GM12878 (cell line): ENCODE results near the gene BAG3. TPM values are rescaled to one million over a fixed set of nuclear protein-coding genes. Genes with fewer than 3 reads are reported as not detected.

Source experiments
- ATAC-seq: fragments of 200-7000 bp; cut with Tn5 transposase; 3 replicates; pipeline ENCODE4 v1.9.1; 2020; ENCODE audit warnings: mild to moderate bottlenecking, moderate library complexity
- BruUV-seq: library from RNA; stranded (reverse); fragments of 400-500 nt; replicated peaks from 2 replicates; lab custom pipeline; 2021; lab: Mats Ljungman, UMichigan
- CTCF ChIA-PET: fragments of 300-600 bp; sonication (Branson Sonifier 250); formaldehyde crosslinking; extraction: SDS; loops from one replicate; lab custom pipeline; 2021; ENCODE audit warnings: inconsistent platforms; lab: Yijun Ruan, JAX
- POLR2A ChIA-PET: fragments of 350-600 bp; formaldehyde crosslinking; extraction: SDS; loops from one replicate; lab custom pipeline; 2021; ENCODE audit warnings: inconsistent platforms; lab: Charles Lee
- RAD21 ChIA-PET: fragments of 300-600 bp; sonication (Branson Sonifier 250); formaldehyde crosslinking; loops from one replicate; lab custom pipeline; 2023; ENCODE audit warnings: antibody characterized with exemption; ENCODE audit not compliant: unreplicated experiment; lab: Charles Lee
- SMC1A ChIA-PET: fragments of 300-600 bp; sonication (Branson Sonifier 250); formaldehyde crosslinking; loops from one replicate; lab custom pipeline; 2023; ENCODE audit not compliant: unreplicated experiment, uncharacterized antibody; lab: Charles Lee
- DNase-seq: peaks from one replicate; pipeline ENCODE4 v3.0.0-alpha.2; 2011; ENCODE audit warnings: low read depth, low spot score
- FAIRE-seq: peaks from 3 replicates; lab custom pipeline; 2011; peaks lifted over from hg19 to GRCh38; lab: Jason Lieb, UNC
- H2AFZ ChIP-seq: 2 replicates; pipeline ENCODE4 v1.6.0; 2011; ENCODE audit warnings: low read depth, low read length, control low read depth; ENCODE audit not compliant: control insufficient read depth
- H3K27ac ChIP-seq: 2 replicates; pipeline ENCODE4 v1.5.1; 2011; ENCODE audit warnings: control low read depth; ENCODE audit not compliant: control insufficient read depth, insufficient read depth
- H3K27me3 ChIP-seq, 2 experiments: replicated peaks in 1 of 2; 2 replicates each; pipeline versions ENCODE4 v1.6.0 to v1.6.1; 2011; ENCODE audit warnings: low read length in 1 of 2; ENCODE audit not compliant: control insufficient read depth in 2 of 2, insufficient read depth in 2 of 2
- H3K36me3 ChIP-seq, 2 experiments: 2 replicates each; pipeline ENCODE4 v1.5.1; 2011; ENCODE audit warnings: low read length in 1 of 2; ENCODE audit not compliant: control insufficient read depth in 2 of 2, insufficient read depth in 2 of 2
- H3K4me1 ChIP-seq: 2 replicates; pipeline ENCODE4 v1.6.1; 2011; ENCODE audit warnings: mild to moderate bottlenecking, low read length, moderate library complexity, mixed read lengths; ENCODE audit not compliant: control insufficient read depth, insufficient read depth
- H3K4me2 ChIP-seq: 2 replicates; pipeline ENCODE4 v1.6.0; 2011; ENCODE audit warnings: control low read depth; ENCODE audit not compliant: control insufficient read depth, insufficient read depth
- H3K4me3 ChIP-seq: fragments of 200-600 bp; sonication (generic); 2 replicates; pipeline ENCODE4 v1.5.1; 2016
- H3K79me2 ChIP-seq: 2 replicates; pipeline ENCODE4 v1.6.0; 2011; ENCODE audit warnings: low read length; ENCODE audit not compliant: control insufficient read depth, insufficient read depth
- H3K9ac ChIP-seq: 2 replicates; pipeline ENCODE4 v1.8.0; 2011; ENCODE audit warnings: low read length, control low read depth, mixed read lengths; ENCODE audit not compliant: control insufficient read depth, insufficient read depth
- H3K9me3 ChIP-seq: replicated peaks from 3 replicates; pipeline ENCODE4 v1.5.1; 2011; ENCODE audit warnings: mild to moderate bottlenecking, low read length; ENCODE audit not compliant: control insufficient read depth, insufficient read depth
- H4K20me1 ChIP-seq: 2 replicates; pipeline ENCODE4 v1.6.0; 2011; ENCODE audit not compliant: control insufficient read depth, insufficient read depth
- ASH2L ChIP-seq: fragments of 300-600, 200-600 bp; sonication (generic); IDR thresholded peaks from 2 replicates; pipeline ENCODE4 v1.6.1; 2017; ENCODE audit warnings: low read depth, mild to moderate bottlenecking, borderline replicate concordance
- CBFB ChIP-seq: IDR thresholded peaks from 2 replicates; pipeline ENCODE4 v1.6.1; 2016; ENCODE audit warnings: antibody characterized with exemption, low read depth
- ESRRA ChIP-seq: IDR thresholded peaks from 2 replicates; pipeline ENCODE4 v1.6.1; 2012; ENCODE audit warnings: mild to moderate bottlenecking, low read length, improper control_type of control experiment
- HDAC2 ChIP-seq: fragments of 200-600 bp; sonication (generic); IDR thresholded peaks from 2 replicates; pipeline ENCODE4 v1.6.1; 2017
- KLF5 ChIP-seq: fragments of 450-650 bp; IDR thresholded peaks from 2 replicates; pipeline ENCODE4 v1.6.1; 2014; ENCODE audit warnings: mild to moderate bottlenecking; ENCODE audit not compliant: partially characterized antibody
- PAX8 ChIP-seq: fragments of 450-650 bp; IDR thresholded peaks from 2 replicates; pipeline ENCODE4 v1.6.1; 2017; ENCODE audit warnings: mild to moderate bottlenecking, moderate library complexity
- SREBF1 ChIP-seq: IDR thresholded peaks from 2 replicates; pipeline ENCODE4 v1.6.1; 2012; ENCODE audit warnings: mild to moderate bottlenecking, low read length
- SUZ12 ChIP-seq: fragments of 200-600 bp; sonication (generic); IDR thresholded peaks from one replicate; pipeline ENCODE4 v1.6.1; 2018; ENCODE audit warnings: antibody characterized with exemption, mild to moderate bottlenecking; ENCODE audit not compliant: unreplicated experiment
- TBL1XR1 ChIP-seq: IDR thresholded peaks from 2 replicates; pipeline ENCODE4 v1.6.1; 2012; ENCODE audit warnings: low read depth, low read length, improper control_type of control experiment
- ZBED1 ChIP-seq: IDR thresholded peaks from 2 replicates; pipeline ENCODE4 v1.6.1; 2016; ENCODE audit warnings: borderline replicate concordance
- ZNF217 ChIP-seq: fragments of 450-650 bp; IDR thresholded peaks from 2 replicates; pipeline ENCODE4 v1.6.1; 2017; ENCODE audit warnings: antibody characterized with exemption, mild to moderate bottlenecking
- WGBS: methylation state at CpG from one replicate; pipeline ENCODE4 v1.1.6; 2016; ENCODE audit warnings: low lambda C conversion rate; ENCODE audit not compliant: insufficient replicate concordance, insufficient coverage; ENCODE audit errors: missing lambda C conversion rate; 5-methylcytosine and 5-hydroxymethylcytosine counted together
- in situ Hi-C: fragments of 300-500 bp; cut with MboI; formaldehyde crosslinking; loops from 9 replicates; pipeline ENCODE4 v1.14.3; 2018; ENCODE audit warnings: mixed read lengths
- intact Hi-C: fragments of 100-400 bp; cut with micrococcal nuclease; formaldehyde crosslinking; loops from one replicate; pipeline ENCODE4 v1.14.2; 2022; ENCODE audit not compliant: unreplicated experiment
- polyA plus RNA-seq, 11 experiments: library from polyadenylated mRNA; depleted of rRNA in 4 of 11; unstranded in 6 of 11; stranded (reverse) in 5 of 11; fragments of >200 nt; fragmentation: Nextera tagmentation in 4 of 11; fragmentation: Illumina TruSeq in 1 of 11; extraction: Ambion mirVana in 4 of 11; extraction: Trizol in 1 of 11; gene quantifications; 1 replicate in 1 of 11; 2 replicates in 10 of 11; pipeline versions ENCODE4 v1.2.1 to v1.2.3, GENCODE V29; 2011 to 2016; ENCODE audit warnings: inconsistent platforms in 2 of 11, missing spikeins in 2 of 11, low read depth in 1 of 11
- total RNA-seq, 4 experiments: library from RNA; depleted of rRNA in 3 of 4; stranded (reverse); fragments of >200 nt in 3 of 4; fragmentation: Illumina TruSeq in 1 of 4; extraction: Trizol in 1 of 4; gene quantifications; 2 replicates each; pipeline versions ENCODE4 v1.2.1 to v1.2.3, GENCODE V29; 2013 to 2021
- TF ChIP-seq, protein P1 (sequence below): IDR thresholded peaks from 2 replicates; pipeline ENCODE4 v1.6.1; 2012; ENCODE audit warnings: low read depth, low read length, improper control_type of control experiment
- TF ChIP-seq, protein P2 (sequence below): fragments of 450-650 bp; formaldehyde crosslinking; IDR thresholded peaks from 2 replicates; pipeline ENCODE4 v1.5.0; 2022; ENCODE audit warnings: mild to moderate bottlenecking, missing genetic modification characterization
- TF ChIP-seq, protein P3 (sequence below): fragments of 450-650 bp; IDR thresholded peaks from 2 replicates; pipeline ENCODE4 v1.6.1; 2016; ENCODE audit warnings: mild to moderate bottlenecking

The BAG3 gene
- total and polyA plus RNA-seq, 10 of the 15 experiments (the other 5 are each of a cell fraction or from before 2014, with no cell fraction given), result 0.71 to 14.1 (median 4.3) TPM

DNA sequence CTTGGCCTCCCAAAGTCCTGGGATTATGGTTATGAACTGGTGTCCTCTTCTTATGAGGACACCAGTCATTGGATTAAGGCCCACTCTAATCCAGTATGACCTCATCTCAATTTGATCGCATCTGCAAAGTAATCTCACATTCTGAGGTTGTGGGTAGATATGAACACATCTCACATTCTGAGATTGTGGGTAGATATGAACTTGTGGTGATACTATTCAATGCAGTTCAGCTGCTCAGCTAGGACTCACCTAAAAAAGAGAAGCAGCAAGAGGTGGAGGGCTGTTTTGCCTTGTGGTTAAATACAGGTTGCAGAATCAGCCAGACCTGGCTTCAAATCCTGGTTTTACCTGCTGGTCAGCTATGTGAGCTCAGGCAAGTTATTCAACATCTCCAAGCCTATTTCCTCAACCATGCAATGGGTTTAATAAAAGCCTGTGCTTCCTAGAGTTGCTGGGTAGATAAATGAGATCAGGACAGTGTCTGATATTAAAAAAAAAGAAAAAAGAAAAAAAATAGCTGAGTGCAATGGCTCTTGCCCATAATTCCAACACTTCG is 8.5 kb upstream of the BAG3 start (continued):
- TF ChIP-seq SREBF1 (no peak), TBL1XR1 (no peak), HDAC2 (no peak)

DNA sequence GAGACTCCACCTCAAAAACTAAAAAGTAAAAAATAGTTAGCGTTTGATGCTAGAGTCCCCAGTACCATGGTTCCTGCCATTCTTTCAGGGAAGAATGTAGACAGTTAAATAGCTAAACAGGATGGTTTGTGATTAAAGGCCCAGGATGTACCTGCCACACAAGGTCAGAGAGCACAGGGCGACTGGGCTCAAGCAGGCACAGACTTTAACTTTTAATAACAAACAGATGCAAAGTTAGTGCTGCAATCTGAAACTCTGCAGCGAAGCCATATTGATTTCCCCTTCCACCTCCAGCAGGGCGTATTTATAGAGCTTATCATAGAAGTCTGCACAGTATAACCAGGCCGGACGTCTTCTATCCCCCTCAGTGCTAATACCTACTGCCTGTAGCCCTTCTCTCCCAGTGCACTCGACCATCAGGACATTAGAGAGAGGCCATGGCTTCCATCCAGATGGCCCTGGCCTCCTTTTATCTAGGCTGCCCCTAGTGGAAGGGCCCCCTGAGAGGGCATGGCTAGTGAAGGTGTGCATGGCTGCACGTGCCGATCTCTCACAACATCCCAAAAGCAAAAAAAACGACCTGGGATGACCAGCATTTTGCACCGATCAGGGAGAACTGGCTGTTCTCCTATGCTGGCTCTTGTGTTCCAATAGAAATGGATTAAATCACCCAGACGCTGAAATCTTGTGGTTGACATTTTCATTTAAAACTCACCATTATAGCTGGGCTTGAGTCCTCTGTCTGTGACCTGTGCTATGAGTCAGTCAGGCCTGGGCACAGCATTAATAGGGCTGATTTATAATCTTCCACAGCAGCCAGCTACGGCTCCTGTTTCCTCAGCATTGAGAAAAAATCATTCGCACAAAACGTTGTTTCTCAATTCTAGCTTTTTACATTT is 7.6 kb upstream of the BAG3 start:
- no peaks in the 10 kb centered on the region for H3K79me2 ChIP-seq
- no peaks in the 10 kb centered on the region for H3K4me1 ChIP-seq
- RAD21 ChIA-PET, result no interaction called here
- 52% methylated on average over 15 of the region's 15 CpGs for whole genome bisulfite sequencing
- H3K4me2 ChIP-seq, result no peak overlapping the region
- in situ Hi-C loops (no loop called here), intact Hi-C loops (no loop called here)
- H3K4me3 ChIP-seq, result no peak overlapping the region
- H3K27ac ChIP-seq, result no peak overlapping the region
- SMC1A ChIA-PET, result interaction anchor here (0.6 to 1.8 kb wide), 5 partner anchors 15 to 75 kb away, joined by 3 to 4 read pairs (median 3); no protein-coding TSS in a partner anchor
- no peaks in the 10 kb centered on the region for H3K36me3 ChIP-seq
- no peak for DNase-seq
- no peak overlapping the region for H3K9ac ChIP-seq
- CTCF ChIA-PET, result interaction anchor here (0.6 to 1.3 kb wide), 10 partner anchors 8 to 1707 kb away, joined by 3 to 4 read pairs (median 3); partner anchors contain the start of gene BAG3
- H4K20me1 ChIP-seq, result no peaks in the 10 kb centered on the region
- no peaks in the 10 kb centered on the region for H3K27me3 ChIP-seq
- no peak for ATAC-seq
- no peaks in the 10 kb centered on the region; the same call in 2 of the 3 replicates for H3K9me3 ChIP-seq
- FAIRE-seq, result no peak
- BruUV-seq, result no TSS peak
- POLR2A ChIA-PET, result no interaction called here
- H2AFZ ChIP-seq, result no peak overlapping the region
- TF ChIP-seq KLF5, result no peak
- TF ChIP-seq ZNF217, result no peak
- TF ChIP-seq, protein P1, sequence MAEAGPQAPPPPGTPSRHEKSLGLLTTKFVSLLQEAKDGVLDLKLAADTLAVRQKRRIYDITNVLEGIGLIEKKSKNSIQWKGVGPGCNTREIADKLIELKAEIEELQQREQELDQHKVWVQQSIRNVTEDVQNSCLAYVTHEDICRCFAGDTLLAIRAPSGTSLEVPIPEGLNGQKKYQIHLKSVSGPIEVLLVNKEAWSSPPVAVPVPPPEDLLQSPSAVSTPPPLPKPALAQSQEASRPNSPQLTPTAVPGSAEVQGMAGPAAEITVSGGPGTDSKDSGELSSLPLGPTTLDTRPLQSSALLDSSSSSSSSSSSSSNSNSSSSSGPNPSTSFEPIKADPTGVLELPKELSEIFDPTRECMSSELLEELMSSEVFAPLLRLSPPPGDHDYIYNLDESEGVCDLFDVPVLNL, result no peak
- TF ChIP-seq ASH2L, result no peak
- TF ChIP-seq ZBED1, result no peak
- TF ChIP-seq ESRRA, result no peak
- TF ChIP-seq PAX8, result no peak
- no peak for TF ChIP-seq SUZ12
- TF ChIP-seq, protein P2, sequence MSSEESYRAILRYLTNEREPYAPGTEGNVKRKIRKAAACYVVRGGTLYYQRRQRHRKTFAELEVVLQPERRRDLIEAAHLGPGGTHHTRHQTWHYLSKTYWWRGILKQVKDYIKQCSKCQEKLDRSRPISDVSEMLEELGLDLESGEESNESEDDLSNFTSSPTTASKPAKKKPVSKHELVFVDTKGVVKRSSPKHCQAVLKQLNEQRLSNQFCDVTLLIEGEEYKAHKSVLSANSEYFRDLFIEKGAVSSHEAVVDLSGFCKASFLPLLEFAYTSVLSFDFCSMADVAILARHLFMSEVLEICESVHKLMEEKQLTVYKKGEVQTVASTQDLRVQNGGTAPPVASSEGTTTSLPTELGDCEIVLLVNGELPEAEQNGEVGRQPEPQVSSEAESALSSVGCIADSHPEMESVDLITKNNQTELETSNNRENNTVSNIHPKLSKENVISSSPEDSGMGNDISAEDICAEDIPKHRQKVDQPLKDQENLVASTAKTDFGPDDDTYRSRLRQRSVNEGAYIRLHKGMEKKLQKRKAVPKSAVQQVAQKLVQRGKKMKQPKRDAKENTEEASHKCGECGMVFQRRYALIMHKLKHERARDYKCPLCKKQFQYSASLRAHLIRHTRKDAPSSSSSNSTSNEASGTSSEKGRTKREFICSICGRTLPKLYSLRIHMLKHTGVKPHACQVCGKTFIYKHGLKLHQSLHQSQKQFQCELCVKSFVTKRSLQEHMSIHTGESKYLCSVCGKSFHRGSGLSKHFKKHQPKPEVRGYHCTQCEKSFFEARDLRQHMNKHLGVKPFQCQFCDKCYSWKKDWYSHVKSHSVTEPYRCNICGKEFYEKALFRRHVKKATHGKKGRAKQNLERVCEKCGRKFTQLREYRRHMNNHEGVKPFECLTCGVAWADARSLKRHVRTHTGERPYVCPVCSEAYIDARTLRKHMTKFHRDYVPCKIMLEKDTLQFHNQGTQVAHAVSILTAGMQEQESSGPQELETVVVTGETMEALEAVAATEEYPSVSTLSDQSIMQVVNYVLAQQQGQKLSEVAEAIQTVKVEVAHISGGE (CRISPR knock-in tag), result no peak
- no peak for TF ChIP-seq CBFB
- TF ChIP-seq, protein P3, sequence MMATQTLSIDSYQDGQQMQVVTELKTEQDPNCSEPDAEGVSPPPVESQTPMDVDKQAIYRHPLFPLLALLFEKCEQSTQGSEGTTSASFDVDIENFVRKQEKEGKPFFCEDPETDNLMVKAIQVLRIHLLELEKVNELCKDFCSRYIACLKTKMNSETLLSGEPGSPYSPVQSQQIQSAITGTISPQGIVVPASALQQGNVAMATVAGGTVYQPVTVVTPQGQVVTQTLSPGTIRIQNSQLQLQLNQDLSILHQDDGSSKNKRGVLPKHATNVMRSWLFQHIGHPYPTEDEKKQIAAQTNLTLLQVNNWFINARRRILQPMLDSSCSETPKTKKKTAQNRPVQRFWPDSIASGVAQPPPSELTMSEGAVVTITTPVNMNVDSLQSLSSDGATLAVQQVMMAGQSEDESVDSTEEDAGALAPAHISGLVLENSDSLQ, result no peak
